Measurements from ENCODE around the gene UNC13B.

UNC13B gene

DNA sequence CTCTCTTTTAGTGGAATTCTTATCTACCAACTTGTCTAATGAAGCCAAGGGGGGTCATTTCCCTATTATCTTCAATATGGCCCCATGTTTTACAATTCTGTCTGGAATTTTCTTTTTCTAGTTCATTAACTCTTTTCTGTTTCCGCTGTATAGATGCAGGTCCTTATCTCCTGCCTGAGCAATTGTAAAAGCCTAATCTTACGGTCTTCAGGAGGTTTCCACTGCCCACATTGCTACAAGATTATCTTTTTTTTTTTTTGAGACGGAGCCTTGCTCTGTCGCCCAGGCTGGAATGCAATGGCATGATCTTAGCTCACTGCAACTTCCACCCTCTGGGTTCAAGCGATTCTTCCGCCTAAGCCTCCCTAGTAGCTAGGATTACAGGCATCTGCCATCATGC lies 132.3 kb downstream of the UNC13B start:
- DNase-seq (ENCODE audit: low read depth), result no peak
- TF ChIP-seq, protein P1, sequence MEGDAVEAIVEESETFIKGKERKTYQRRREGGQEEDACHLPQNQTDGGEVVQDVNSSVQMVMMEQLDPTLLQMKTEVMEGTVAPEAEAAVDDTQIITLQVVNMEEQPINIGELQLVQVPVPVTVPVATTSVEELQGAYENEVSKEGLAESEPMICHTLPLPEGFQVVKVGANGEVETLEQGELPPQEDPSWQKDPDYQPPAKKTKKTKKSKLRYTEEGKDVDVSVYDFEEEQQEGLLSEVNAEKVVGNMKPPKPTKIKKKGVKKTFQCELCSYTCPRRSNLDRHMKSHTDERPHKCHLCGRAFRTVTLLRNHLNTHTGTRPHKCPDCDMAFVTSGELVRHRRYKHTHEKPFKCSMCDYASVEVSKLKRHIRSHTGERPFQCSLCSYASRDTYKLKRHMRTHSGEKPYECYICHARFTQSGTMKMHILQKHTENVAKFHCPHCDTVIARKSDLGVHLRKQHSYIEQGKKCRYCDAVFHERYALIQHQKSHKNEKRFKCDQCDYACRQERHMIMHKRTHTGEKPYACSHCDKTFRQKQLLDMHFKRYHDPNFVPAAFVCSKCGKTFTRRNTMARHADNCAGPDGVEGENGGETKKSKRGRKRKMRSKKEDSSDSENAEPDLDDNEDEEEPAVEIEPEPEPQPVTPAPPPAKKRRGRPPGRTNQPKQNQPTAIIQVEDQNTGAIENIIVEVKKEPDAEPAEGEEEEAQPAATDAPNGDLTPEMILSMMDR (IDR thresholded peaks at IDR 0.05; ENCODE audit: low read depth, low read length, missing control alignments), result no peak
- in situ Hi-C loops (cut with HindIII; ENCODE audit: low sequenced_read_pairs), result no loop called here
- H3K4me3 ChIP-seq (ENCODE audit: low read depth, low read length), result no peak overlapping the region

DNA sequence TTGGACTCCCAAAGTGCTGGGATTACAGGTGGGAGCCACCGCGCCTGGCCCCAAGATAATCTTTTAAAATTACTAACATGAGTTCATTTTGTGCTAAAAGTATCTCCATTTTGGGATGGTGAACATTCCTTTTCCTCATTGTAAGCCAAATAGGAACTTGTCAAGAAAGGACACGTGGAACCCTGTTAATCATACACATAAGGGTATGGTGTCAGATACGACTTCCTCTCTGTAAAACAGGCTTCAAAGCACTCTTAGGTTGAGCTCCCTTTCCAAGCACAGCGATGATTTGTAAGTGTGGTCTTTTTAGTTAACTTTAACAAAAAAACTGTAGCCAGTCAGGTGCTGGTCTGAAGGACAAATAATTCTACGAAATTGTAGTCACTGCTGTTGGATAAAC lies 132.7 kb downstream of the UNC13B start:
- in situ Hi-C loops (cut with HindIII; ENCODE audit: low sequenced_read_pairs), result no loop called here
- no peak overlapping the region for H3K4me3 ChIP-seq (ENCODE audit: low read depth, low read length)
- no peak for DNase-seq (ENCODE audit: low read depth)
- TF ChIP-seq, protein P1 (IDR thresholded peaks at IDR 0.05; ENCODE audit: low read depth, low read length, missing control alignments), result no peak

DNA sequence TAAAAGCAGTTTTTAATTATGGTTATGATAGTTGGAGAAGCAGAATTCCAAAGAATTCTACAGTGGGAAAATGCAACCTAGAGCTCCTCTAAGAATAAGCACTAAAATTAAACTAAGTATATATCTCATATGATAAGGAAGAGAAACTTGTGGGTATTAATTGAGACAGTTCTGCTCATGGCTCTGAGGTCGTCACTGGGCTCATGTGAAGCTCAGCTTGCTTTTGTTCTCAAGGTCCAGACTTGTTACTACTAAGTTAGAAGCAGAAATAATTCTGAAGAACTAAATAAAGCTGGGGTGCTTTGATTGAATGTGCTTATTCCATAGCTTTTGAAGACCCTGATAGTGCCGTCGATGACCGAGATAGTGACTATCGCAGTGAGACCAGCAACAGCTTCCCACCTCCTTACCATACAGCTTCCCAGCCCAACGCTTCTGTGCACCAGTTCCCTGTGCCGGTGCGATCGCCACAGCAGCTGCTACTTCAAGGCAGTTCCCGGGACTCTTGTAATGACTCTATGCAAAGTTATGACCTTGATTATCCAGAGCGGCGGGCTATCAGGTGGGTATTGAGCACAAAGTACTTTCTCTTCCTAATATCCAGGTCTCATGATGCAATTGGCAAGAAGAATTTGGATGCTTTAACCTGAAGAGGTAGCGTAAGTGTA lies 133.7 kb downstream of the UNC13B start:
- no peak overlapping the region for H3K4me3 ChIP-seq (ENCODE audit: low read depth, low read length)
- TF ChIP-seq, protein P1 (IDR thresholded peaks at IDR 0.05; ENCODE audit: low read depth, low read length, missing control alignments), result no peak
- no peak for DNase-seq (ENCODE audit: low read depth)
- in situ Hi-C loops (cut with HindIII; ENCODE audit: low sequenced_read_pairs), result no loop called here

DNA sequence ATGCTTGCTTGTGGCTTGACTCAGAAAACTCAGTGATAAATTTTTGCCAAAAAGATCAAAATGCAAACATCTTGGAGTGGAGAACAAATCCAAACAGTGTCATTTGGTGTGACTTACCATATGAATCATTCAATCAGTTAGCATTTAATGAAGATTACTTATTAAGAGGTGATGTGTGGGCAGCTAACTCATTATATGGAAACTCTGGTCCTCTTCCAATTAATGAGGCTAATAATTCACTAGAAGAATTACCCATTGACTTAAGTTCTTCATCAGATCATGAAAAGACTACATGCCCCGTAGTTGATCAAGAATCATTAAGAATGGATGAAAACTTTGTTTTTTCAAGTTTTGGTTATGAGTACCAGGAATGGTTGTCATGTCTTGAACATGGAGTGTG lies 141.8 kb downstream of the UNC13B start:
- no peak overlapping the region for H3K4me3 ChIP-seq (ENCODE audit: low read depth, low read length)
- no peak for DNase-seq (ENCODE audit: low read depth)
- TF ChIP-seq, protein P1 (IDR thresholded peaks at IDR 0.05; ENCODE audit: low read depth, low read length, missing control alignments), result no peak
- in situ Hi-C loops (cut with HindIII; ENCODE audit: low sequenced_read_pairs), result no loop called here

DNA sequence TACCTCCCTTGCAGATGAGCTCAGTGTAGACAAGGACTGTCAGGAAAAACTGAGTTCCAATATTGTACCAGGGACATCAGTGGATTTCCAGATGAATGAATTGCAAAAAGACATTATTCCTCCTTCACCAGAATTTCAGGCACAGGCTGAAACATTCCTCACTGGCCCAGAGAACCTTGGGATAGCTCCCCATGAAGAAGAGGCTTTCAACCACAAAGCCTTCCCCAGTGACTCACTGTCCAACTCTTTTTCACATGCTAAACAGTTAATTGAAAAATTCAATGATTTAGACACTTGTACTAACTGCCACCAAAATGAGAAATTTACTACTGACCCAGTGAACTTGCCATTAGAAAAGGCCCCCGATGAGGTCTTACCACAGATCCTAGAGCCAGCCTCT lies 144.5 kb downstream of the UNC13B start:
- TF ChIP-seq, protein P1 (IDR thresholded peaks at IDR 0.05; ENCODE audit: low read depth, low read length, missing control alignments), result no peak
- in situ Hi-C loops (cut with HindIII; ENCODE audit: low sequenced_read_pairs), result no loop called here
- H3K4me3 ChIP-seq (ENCODE audit: low read depth, low read length), result no peak overlapping the region
- DNase-seq (ENCODE audit: low read depth), result peak; percentile 31

DNA sequence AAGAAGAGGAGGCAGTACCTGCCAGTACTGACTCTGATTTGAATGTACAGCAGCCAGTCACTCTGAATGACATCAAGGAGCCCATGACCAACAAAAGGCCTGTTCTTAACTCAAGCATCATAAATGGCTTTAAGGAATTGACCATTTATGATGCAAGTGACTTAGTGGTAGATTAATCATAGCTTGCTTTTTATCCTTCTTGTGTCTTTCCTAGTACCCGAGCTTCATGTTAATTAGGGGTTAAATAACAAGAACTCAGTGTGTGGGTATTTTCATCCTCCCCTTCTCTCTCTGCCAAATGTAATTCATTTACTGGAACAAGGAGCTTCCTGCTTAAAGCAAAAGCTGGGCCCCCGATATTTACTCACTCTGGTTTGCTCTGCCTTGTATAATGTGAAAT lies 146.5 kb downstream of the UNC13B start:
- in situ Hi-C loops (cut with HindIII; ENCODE audit: low sequenced_read_pairs), result no loop called here
- DNase-seq (ENCODE audit: low read depth), result no peak
- H3K4me3 ChIP-seq (ENCODE audit: low read depth, low read length), result no peak overlapping the region
- TF ChIP-seq, protein P1 (IDR thresholded peaks at IDR 0.05; ENCODE audit: low read depth, low read length, missing control alignments), result no peak

Data from astrocyte of the cerebellum (primary cell).